Dermis blood vessel endothelial cell (primary cell): Measurements from ENCODE around the gene ZSWIM6. TPM values are rescaled to one million over a fixed set of nuclear protein-coding genes. Genes with fewer than 3 reads are reported as not detected.

Source experiments
- DNase-seq: peaks from one replicate; pipeline ENCODE4 v3.0.0; 2010
- total RNA-seq: library from RNA; depleted of rRNA; stranded (reverse); fragments of >200 nt; gene quantifications from 2 replicates; pipeline ENCODE4 v1.2.3, GENCODE V29; 2014

Gene ZSWIM6
- total RNA-seq, 1 donor from 2014 or later = 9.4 TPM

- peak; percentile 47 for DNase-seq
These were observed 1.4 kb downstream of the ZSWIM6 start for GRCh38 chr5:61333321-61333953.

DNA sequence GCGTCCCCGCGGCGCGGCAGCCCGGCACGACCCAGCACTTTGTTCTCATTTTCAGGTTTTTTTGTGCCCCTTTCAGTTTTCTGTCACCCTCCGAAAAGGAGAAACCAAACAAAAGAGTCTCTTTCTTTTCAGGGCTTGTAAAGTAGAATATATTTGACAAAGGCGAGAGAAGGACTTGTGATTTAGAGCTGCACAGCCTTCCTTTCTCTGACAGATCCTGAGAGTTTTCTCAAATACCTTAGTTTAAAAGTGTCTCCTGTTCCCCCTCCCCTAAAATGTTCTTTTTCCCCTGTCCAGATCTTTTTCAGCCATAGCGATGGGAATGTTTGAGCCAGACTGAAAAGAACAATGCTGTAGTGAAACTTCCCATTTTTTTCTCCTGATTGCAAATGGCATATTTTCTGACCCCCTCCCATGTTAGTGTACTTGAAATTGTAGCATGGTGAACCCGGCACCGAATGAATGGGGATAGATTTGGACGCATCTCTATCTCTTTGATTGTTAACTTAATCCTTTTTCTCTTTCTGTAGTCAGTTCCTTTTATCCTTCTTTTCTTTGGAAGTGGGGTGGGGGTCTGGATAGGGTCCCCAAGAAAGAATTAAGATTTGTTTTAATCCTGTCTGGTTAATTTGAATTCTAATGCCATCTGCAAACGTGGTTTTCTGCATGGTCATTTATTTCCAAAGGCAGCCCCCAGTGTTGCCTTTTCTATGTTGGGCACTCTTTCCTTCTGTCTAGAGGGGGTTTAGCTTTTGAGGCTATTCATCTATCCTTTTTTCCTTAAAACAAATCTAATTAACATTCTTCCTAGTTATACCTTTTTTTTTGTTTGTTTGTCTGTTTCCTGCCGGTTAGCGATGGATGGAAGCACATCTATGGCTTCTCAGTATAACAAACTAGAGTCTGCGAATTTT, 2.2 kb downstream of the ZSWIM6 start:
- DNase-seq = peak; percentile 26

DNA sequence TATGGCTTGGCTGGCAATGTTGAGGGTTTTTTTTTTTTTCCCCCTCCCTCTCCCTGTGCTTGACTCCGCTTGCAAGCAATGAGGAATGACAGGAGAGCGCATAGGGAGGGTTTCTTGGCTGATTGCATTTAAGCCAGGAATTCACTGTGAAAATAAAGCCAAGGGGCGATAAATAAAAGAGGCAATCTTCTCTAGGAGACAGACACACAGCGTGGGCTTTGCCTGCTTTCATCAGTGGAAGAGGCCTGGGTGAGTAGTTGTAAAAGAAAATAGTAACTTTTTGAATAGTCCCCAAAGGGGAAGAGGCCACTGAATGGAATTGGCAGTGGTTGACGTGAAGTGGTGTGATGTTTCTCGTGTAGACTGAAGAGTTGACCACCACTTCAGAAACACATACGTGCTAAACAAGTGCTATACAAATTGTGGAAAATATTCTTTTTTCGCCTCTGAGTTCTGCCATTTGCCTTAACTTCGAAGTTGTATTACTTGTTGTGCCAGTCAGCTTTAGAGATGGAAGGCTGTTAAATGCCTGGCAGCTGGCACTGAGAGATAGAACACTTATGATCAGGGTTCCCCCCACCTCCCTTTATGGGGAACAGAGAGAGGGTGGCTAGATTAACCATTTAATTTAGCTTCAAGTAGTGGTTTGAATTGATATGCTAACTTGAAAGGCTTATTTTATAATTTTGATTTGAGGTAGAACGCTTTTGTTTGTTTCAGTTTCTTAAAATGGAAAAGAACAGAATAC, 3.0 kb downstream of the ZSWIM6 start:
- DNase-seq = peak; percentile 49

DNA sequence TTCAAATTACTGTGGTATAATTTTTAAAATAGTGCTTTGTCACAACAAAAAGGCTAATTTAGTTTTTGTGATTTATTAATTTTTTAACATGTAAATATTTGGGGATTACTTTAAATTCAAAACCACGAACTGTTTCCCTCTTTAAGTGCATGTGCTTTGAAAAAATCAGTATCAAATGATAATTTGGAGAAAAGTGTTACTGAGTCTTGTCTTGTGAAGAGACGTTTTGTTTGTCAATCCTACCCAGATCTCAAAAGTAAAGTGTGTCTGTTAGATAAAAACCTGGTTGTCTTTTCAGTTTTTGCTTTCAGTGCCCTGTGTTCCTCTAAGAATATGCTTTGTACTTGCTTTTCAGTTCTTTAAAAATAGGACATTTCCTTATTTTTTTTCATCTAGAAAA, 7.7 kb downstream of the ZSWIM6 start:
- DNase-seq = no peak

DNA sequence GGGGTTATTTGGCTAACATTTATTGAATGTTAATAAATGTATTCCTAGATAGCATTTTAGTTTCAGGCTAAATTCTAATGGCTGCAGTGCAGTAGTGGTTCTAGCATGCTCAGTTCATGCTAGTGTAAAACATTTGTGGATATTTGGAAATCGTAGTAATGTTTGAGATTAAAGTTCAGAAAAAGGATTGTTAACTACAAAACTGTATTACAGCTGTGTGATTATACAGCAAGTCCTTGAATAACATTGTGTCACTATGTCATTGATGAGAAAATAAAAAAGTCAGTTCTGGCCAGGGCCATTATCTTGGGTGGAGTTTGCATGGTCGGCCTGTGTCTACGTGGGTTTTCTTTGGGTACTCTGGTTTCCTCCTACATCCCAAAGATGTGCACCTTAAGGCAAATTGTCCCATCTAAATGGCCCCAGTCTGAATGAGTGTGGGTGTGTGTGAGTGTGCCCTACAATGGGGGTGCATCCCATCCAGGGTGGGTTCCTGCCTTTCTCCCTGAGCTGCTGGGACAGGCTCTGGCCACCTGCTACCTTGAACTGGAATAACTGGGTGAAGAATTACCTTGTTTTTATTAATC, 8.8 kb downstream of the ZSWIM6 start:
- no peak for DNase-seq

DNA sequence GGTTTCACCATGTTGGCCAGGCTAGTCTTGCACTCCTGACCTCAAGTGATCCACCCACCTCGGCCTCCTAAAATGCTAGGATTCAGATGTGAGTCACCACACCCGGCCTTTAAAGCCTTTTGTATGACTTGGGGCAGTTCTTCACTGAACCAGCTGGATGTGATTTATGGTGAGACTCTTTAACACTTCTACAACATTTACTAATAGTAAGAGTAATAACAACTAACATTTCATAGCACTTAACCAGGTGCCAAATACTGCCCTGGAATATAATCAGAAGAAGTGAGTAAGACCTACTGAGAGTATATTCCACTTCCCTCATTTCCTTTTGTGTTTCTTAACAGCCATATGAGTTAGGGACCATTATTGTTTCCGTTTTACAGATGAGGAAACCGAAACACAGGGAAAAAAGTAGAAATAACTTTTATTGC, 10.0 kb downstream of the ZSWIM6 start:
- peak; percentile 83 for DNase-seq

DNA sequence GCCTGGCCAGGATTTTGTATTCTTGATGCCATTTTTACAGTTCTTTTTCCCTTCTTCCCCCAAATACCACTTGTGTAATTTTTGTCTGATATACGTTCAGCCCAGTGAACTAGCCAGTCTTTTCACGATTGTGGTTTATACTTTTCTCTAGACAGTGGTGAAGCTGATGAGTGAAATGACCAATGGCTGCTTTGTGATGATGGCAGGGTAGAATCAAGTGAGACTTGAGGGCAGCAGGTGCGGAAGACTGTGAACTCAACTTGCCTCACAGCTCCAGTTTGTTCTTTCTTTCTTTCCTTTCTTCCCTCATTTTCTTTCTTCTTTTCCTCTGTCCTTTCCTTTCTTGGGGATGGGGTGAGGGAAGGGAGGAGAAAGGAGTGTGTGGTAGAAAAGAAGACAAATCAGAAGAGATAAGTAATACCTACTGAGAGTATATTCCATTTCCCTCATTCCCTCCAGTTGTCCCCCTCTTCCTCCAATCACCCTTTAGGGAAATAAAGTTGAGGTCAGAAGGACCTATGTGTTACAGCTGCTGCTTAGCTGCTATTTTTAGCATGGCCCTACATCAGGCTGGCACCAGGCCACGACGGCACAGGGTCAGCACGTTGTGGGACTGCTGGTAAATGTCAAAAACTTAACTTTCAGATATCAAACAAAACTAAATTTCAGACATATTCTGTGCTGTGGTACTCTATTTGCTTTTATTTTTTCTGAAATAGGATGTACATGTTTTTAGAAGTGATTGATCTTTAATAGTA, 12.3 kb downstream of the ZSWIM6 start:
- DNase-seq = peak; percentile 38

DNA sequence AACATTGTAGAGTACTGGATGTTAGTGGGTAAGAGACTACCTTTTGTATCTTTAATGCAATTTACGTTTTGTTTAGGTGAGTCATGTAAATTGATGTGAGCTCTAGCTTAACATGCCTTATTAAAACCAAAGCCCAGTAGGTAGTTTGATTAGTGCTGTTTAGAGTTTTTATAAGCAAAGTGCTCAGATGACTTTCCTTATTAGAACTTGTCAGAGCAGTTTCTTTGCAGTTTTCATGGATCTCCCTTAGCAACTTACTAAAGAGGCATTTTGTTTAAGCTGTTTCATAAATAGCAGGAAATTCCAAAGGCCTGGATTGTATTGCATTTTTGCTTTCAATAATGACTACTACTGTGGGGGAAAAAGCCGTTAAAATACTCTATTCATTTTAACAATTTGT, 14.5 kb downstream of the ZSWIM6 start:
- peak; percentile 76 for DNase-seq

DNA sequence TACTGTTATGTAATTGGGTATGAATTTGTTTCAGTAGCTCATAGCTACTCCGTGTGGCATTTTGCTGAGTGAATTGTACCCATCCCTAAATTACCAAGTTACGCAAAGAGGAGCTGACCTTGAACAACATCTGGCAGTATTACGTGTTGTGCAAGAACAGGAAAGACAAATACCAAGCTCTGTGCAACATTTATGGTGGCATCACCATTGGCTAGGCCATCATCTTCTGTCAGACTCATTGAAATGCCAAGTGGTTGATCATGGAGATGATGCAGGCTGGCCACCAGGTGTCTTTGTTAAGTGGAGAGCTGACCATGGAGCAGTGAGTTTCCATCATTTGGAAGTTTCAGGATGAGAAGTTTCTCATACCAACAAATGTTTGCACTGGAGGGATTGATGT, 15.0 kb downstream of the ZSWIM6 start:
- DNase-seq = no peak

DNA sequence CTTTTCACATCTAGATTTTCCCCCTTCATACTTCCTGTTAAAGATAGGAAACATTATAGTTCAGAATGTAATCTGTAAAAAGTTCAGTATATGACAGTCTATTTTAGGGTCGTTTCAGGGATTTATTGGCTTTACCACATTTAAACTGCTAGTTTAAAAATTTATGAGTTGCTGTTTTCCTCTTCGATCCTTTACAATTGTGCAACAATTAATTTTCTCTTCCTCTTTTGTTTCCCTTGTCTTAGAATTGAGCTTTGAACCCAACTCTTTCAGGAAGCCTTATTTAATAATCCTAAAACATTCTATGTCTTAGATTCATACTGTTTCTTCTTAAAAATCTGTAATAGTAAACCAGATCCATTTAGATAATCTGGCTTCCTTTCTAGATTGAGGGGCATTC, 16.4 kb downstream of the ZSWIM6 start:
- no peak for DNase-seq

DNA sequence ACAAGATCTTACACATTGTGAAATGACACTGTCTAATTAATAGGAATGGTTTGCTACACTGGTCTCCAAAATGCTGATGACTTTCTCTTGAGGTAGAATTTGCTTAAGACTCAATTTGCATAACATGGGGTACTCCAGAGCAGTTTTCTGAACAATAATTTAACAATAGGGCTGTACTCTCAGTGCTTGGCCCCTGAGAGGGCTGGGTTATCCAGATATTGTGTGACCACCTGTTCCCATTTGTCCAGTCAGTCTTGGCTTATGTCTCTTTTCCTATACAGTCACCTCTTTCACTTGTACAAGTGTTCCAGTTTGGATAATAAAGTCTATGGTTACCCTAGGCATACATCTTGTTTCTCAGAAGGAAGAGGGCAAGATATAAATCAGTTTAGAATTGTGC, 17.9 kb downstream of the ZSWIM6 start:
- no peak for DNase-seq

DNA sequence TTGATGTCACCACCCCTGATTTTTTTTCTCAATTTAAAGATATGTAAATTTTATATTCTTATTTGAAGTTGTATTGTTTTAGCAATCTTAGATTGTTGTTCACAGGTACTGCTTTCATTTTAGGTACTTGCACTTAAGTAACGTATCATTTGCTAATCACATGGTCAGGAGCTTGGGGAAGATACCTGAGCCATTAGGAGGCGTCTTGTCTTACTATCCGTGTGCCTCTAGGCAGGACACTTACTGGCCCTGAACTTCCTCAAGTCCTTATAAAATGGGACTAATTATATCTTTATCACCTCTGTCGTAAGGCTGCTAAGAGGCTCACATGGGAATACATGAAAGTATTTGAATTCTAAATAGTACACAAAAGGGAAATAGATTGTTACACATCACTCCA, 18.5 kb downstream of the ZSWIM6 start:
- DNase-seq = no peak

DNA sequence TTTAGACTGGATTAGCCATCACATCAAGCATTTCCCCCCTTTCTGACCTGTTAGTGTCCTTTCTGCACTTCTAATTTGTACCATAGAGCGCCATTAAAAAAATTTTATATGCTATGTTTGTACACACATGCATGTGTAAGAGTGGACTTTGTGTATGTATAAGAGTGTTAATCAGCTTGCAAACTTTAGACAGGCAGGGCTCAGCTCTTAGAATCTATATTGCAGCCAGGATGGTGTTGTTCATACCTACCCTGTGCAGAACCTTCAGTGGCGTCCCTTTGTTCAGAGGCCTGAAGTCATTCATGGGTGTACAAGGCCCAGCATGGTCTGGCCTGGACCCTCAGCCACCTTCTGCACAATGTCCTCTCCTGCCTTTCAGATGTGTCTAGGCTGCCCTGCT, 19.7 kb downstream of the ZSWIM6 start:
- no peak for DNase-seq

GRCh38 chr5:61352180-61352579, 20.1 kb downstream of the ZSWIM6 start:
- no peak for DNase-seq

- no peak for DNase-seq
These were observed 20.6 kb downstream of the ZSWIM6 start for GRCh38 chr5:61352612-61353156.

DNA sequence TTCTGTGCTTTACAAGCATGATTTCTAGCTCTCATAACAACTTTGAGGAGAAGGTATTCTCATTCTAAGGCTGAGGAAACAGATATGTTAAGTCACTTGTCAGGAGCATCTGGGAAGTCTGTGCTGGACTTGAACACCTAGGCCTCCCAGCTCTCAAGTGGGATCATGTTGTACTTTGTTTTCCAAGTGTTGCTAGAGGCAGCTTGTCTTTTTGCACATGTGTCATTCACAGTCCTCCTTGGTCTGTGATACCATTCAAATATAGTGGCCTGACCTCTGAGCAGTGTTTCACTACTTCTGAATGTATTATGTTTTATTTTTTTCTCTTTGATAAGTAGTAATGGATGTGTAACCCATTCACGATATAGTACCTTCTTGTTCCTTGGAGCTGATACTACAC, 21.2 kb downstream of the ZSWIM6 start:
- no peak for DNase-seq

DNA sequence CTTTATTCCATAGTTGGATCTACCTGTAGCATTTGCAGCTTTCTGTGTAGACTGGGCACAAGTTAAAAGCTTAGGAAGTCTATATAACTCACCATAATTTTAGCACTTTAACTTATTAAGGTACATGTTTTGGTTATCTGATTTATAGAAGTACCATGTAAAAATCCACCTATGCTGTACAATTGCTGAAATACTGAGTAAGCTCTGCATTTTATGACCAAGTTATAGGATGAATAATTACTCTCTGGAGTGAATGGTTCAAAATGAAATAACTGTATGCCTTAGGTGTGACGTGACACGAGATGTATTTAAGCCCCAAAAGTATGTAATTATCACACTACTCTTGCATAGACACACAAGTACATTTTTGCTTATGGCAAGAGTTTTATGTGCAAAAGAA, 22.1 kb downstream of the ZSWIM6 start:
- no peak for DNase-seq

GRCh38 chr5:61357745-61358144, 25.7 kb downstream of the ZSWIM6 start:
- DNase-seq = peak; percentile 49

GRCh38 chr5:61362796-61363368, 30.8 kb downstream of the ZSWIM6 start:
- DNase-seq = peak; percentile 37

DNA sequence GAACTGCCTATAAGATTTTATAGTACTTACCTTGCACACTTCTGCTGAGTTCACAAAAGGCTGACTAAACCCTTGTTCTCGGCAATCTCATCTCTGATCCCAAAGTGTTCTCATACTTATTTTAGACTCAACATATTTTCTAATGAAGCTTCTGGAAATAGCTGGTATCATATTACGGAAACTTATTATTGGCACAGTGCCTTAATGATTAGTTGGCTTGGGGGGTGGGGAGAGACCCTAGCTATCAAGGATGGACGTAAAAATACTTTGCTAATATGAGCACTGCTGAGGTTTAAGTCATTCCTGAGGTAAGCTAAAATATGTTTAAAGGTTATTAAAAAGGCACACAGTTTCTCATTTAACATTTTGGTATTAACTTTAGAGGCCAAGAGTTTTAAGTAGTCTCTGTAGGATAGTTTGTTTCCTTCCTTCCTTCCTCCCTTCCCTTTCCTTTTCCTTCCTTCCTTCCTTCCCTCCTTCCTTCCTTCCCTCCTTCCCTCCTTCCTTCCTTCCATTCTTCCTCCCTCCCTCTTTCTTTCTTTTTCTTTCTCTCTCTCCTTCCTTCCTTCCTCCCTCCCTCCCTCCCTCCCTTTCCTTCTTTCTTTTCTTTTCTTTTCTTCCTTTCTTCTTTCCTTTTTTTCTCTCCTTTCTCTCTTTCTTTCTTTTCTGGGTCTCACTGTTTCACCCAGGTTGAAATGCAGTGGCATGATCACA, 31.5 kb downstream of the ZSWIM6 start:
- DNase-seq = no peak
